Activated naive CD8-positive, alpha-beta T cell treated with anti-CD3 and anti-CD28 coated beads for 36 hours (primary cell): ENCODE measurements around the gene EPB41L1. TPM values are rescaled to one million over a fixed set of nuclear protein-coding genes. Genes with fewer than 3 reads are reported as not detected.

Source experiments
- DNase-seq: peaks from one replicate; pipeline ENCODE4 v3.0.0; 2021
- H3K27ac Mint-ChIP-seq: one replicate; pipeline ENCODE4 v1.8.0; 2022; ENCODE audit warnings: mild to moderate bottlenecking, moderate library complexity, mixed read lengths
- H3K27me3 Mint-ChIP-seq: one replicate; pipeline ENCODE4 v1.8.0; 2022; ENCODE audit warnings: mild to moderate bottlenecking, mixed read lengths
- H3K36me3 Mint-ChIP-seq: one replicate; pipeline ENCODE4 v1.8.0; 2021; ENCODE audit warnings: mild to moderate bottlenecking, mixed read lengths
- H3K4me1 Mint-ChIP-seq: one replicate; pipeline ENCODE4 v1.8.0; 2021; ENCODE audit warnings: mixed read lengths
- H3K4me3 Mint-ChIP-seq: one replicate; pipeline ENCODE4 v1.8.0; 2022; ENCODE audit warnings: mild to moderate bottlenecking, moderate library complexity, mixed read lengths
- H3K9me3 Mint-ChIP-seq: one replicate; pipeline ENCODE4 v1.8.0; 2022; ENCODE audit warnings: mixed read lengths
- total RNA-seq, 2 experiments: library from RNA; stranded (reverse); gene quantifications; one replicate each; pipeline ENCODE4 v1.2.3, GENCODE V29; 2021

EPB41L1 gene
- under 1 TPM; 0.84 to 0.99 TPM for total RNA-seq

- no peak for DNase-seq
- H3K27ac Mint-ChIP-seq = no peak within 1 kb of the TSS
Observed at GRCh38 chr20:36154700-36155628, at the start of gene EPB41L1. TSS of gene EPB41L1 (plus strand) at chr20:36154740. CDS start at chr20:36173778, 19,038 bp downstream.

GRCh38 chr20:36104856-36105255, 49.7 kb upstream of the EPB41L1 start:
- no peaks in the 10 kb centered on the region for H3K27me3 Mint-ChIP-seq
- no peaks in the 10 kb centered on the region for H3K4me1 Mint-ChIP-seq
- no peak overlapping the region for H3K27ac Mint-ChIP-seq
- no peak overlapping the region for H3K4me3 Mint-ChIP-seq
- no peaks in the 10 kb centered on the region for H3K9me3 Mint-ChIP-seq
- DNase-seq = no peak
- no peaks in the 10 kb centered on the region for H3K36me3 Mint-ChIP-seq

More at GRCh38 chr20:36154700-36155628, at the start of gene EPB41L1:
- Mint-ChIP-seq H3K4me1 (peaks cover 5% of the 10 kb centered on the region), H3K27me3 (peaks cover 12% of the 10 kb centered on the region), H3K9me3 (no peaks in the 10 kb centered on the region), H3K4me3 (peak within 1 kb of the TSS; percentile 65), H3K36me3 (no peaks in the 10 kb centered on the region)

- no peak overlapping the region for H3K4me3 Mint-ChIP-seq
- H3K9me3 Mint-ChIP-seq = no peaks in the 10 kb centered on the region
- H3K27ac Mint-ChIP-seq = no peak overlapping the region
- no peaks in the 10 kb centered on the region for H3K36me3 Mint-ChIP-seq
- H3K4me1 Mint-ChIP-seq = no peaks in the 10 kb centered on the region
- no peaks in the 10 kb centered on the region for H3K27me3 Mint-ChIP-seq
- DNase-seq = no peak
Observed at GRCh38 chr20:36105711-36106226, 48.8 kb upstream of the EPB41L1 start.

GRCh38 chr20:36106606-36107005, 47.9 kb upstream of the EPB41L1 start:
- no peaks in the 10 kb centered on the region for H3K9me3 Mint-ChIP-seq
- no peak overlapping the region for H3K4me3 Mint-ChIP-seq
- no peaks in the 10 kb centered on the region for H3K27me3 Mint-ChIP-seq
- H3K36me3 Mint-ChIP-seq = no peaks in the 10 kb centered on the region
- no peak for DNase-seq
- H3K4me1 Mint-ChIP-seq = no peaks in the 10 kb centered on the region
- H3K27ac Mint-ChIP-seq = no peak overlapping the region

GRCh38 chr20:36107881-36108280, 46.7 kb upstream of the EPB41L1 start:
- no peak for DNase-seq
- no peak overlapping the region for H3K27ac Mint-ChIP-seq
- no peaks in the 10 kb centered on the region for H3K4me1 Mint-ChIP-seq
- H3K36me3 Mint-ChIP-seq = no peaks in the 10 kb centered on the region
- no peak overlapping the region for H3K4me3 Mint-ChIP-seq
- no peaks in the 10 kb centered on the region for H3K27me3 Mint-ChIP-seq
- H3K9me3 Mint-ChIP-seq = no peaks in the 10 kb centered on the region

GRCh38 chr20:36109251-36109947, 45.1 kb upstream of the EPB41L1 start:
- no peak overlapping the region for H3K4me3 Mint-ChIP-seq
- H3K4me1 Mint-ChIP-seq = no peaks in the 10 kb centered on the region
- DNase-seq = no peak
- no peaks in the 10 kb centered on the region for H3K9me3 Mint-ChIP-seq
- no peaks in the 10 kb centered on the region for H3K36me3 Mint-ChIP-seq
- no peaks in the 10 kb centered on the region for H3K27me3 Mint-ChIP-seq
- no peak overlapping the region for H3K27ac Mint-ChIP-seq

- Mint-ChIP-seq H3K36me3 (no peaks in the 10 kb centered on the region), H3K27ac (no peak overlapping the region), H3K9me3 (no peaks in the 10 kb centered on the region), H3K4me1 (no peaks in the 10 kb centered on the region), H3K27me3 (peaks cover 2% of the 10 kb centered on the region), H3K4me3 (no peak overlapping the region)
- no peak for DNase-seq
Observed at GRCh38 chr20:36110994-36111393, 43.5 kb upstream of the EPB41L1 start.

- no peak for DNase-seq
- Mint-ChIP-seq H3K27me3 (peaks cover 5% of the 10 kb centered on the region), H3K36me3 (no peaks in the 10 kb centered on the region), H3K4me3 (no peak overlapping the region), H3K4me1 (no peaks in the 10 kb centered on the region), H3K27ac (no peak overlapping the region), H3K9me3 (no peaks in the 10 kb centered on the region)
Observed at GRCh38 chr20:36112112-36112511, 42.4 kb upstream of the EPB41L1 start.

GRCh38 chr20:36113036-36113435, 41.5 kb upstream of the EPB41L1 start:
- DNase-seq = no peak
- Mint-ChIP-seq H3K4me3 (no peak overlapping the region), H3K36me3 (no peaks in the 10 kb centered on the region), H3K4me1 (no peaks in the 10 kb centered on the region), H3K27ac (no peak overlapping the region), H3K9me3 (no peaks in the 10 kb centered on the region), H3K27me3 (peaks cover 5% of the 10 kb centered on the region)

GRCh38 chr20:36113566-36114250, 40.8 kb upstream of the EPB41L1 start:
- peaks cover 5% of the 10 kb centered on the region for H3K27me3 Mint-ChIP-seq
- no peaks in the 10 kb centered on the region for H3K36me3 Mint-ChIP-seq
- DNase-seq = no peak
- H3K27ac Mint-ChIP-seq = no peak overlapping the region
- no peaks in the 10 kb centered on the region for H3K4me1 Mint-ChIP-seq
- no peaks in the 10 kb centered on the region for H3K9me3 Mint-ChIP-seq
- no peak overlapping the region for H3K4me3 Mint-ChIP-seq

- no peak for DNase-seq
- H3K4me3 Mint-ChIP-seq = no peak overlapping the region
Observed at GRCh38 chr20:36114707-36115106, 39.8 kb upstream of the EPB41L1 start.

GRCh38 chr20:36115925-36116324, 38.6 kb upstream of the EPB41L1 start:
- peaks cover 5% of the 10 kb centered on the region for H3K27me3 Mint-ChIP-seq

More at GRCh38 chr20:36114707-36115106, 39.8 kb upstream of the EPB41L1 start:
- Mint-ChIP-seq H3K27ac (no peak overlapping the region), H3K36me3 (no peaks in the 10 kb centered on the region), H3K9me3 (no peaks in the 10 kb centered on the region), H3K27me3 (peaks cover 5% of the 10 kb centered on the region), H3K4me1 (no peaks in the 10 kb centered on the region)

GRCh38 chr20:36116807-36117441, 37.6 kb upstream of the EPB41L1 start:
- Mint-ChIP-seq H3K4me1 (no peaks in the 10 kb centered on the region), H3K9me3 (no peaks in the 10 kb centered on the region), H3K36me3 (no peaks in the 10 kb centered on the region), H3K27ac (no peak overlapping the region), H3K27me3 (peaks cover 5% of the 10 kb centered on the region), H3K4me3 (no peak overlapping the region)
- DNase-seq = no peak

More at GRCh38 chr20:36115925-36116324, 38.6 kb upstream of the EPB41L1 start:
- Mint-ChIP-seq H3K9me3 (no peaks in the 10 kb centered on the region), H3K36me3 (no peaks in the 10 kb centered on the region), H3K27ac (no peak overlapping the region), H3K4me3 (no peak overlapping the region), H3K4me1 (no peaks in the 10 kb centered on the region)
- no peak for DNase-seq

- no peaks in the 10 kb centered on the region for H3K9me3 Mint-ChIP-seq
- no peaks in the 10 kb centered on the region for H3K4me1 Mint-ChIP-seq
- H3K4me3 Mint-ChIP-seq = no peak overlapping the region
Observed at GRCh38 chr20:36117638-36118037, 36.9 kb upstream of the EPB41L1 start.

More at GRCh38 chr20:36117638-36118037, 36.9 kb upstream of the EPB41L1 start:
- no peak for DNase-seq
- no peaks in the 10 kb centered on the region for H3K36me3 Mint-ChIP-seq
- H3K27me3 Mint-ChIP-seq = peaks cover 5% of the 10 kb centered on the region
- no peak overlapping the region for H3K27ac Mint-ChIP-seq
